ENCODE results near the gene MPL. TPM values are rescaled to one million over a fixed set of nuclear protein-coding genes. Genes with fewer than 3 reads are reported as not detected.
A peak's percentile ranks its signal among the peaks of the same experiment; 100 is the strongest.

MPL gene
- total RNA-seq, 1 donor from 2014 or later = not detected

DNA sequence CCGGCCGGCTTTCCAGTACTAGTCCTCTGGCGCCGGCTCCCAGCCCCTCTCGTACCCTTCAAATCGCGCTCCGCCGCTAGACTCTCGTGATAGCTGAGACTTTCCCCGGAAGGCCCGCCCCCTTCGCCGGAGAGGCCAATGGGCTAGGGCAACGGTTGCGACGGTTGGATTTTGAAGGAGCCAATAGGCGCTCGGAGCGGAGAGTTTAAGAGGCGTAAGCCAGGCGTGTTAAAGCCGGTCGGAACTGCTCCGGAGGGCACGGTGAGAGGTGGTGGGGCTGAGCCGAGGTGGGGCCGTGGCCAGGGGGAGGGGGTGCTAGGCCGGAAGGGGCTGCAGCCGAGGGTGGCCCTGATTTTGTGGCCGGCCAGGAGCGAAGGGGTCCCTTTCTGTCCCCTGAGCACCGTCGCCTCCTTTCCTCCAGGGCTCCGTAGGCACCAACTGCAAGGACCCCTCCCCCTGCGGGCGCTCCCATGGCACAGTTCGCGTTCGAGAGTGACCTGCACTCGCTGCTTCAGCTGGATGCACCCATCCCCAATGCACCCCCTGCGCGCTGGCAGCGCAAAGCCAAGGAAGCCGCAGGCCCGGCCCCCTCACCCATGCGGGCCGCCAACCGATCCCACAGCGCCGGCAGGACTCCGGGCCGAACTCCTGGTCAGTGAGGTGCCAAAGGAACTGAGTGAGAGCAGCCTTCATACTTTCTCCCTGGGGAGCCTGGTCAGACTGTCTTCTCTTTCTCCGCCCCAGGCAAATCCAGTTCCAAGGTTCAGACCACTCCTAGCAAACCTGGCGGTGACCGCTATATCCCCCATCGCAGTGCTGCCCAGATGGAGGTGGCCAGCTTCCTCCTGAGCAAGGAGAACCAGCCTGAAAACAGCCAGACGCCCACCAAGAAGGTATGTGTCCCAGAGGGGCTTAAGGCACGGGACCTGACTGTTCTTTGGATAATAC lies 21.4 kb downstream of the MPL start, which contains the start of gene CDC20:
TSS of gene CDC20 (plus strand) at position 236 of the 948 bp plus-strand sequence. CDS start at position 471, 235 bp downstream.
- TF ChIP-seq, protein P1, sequence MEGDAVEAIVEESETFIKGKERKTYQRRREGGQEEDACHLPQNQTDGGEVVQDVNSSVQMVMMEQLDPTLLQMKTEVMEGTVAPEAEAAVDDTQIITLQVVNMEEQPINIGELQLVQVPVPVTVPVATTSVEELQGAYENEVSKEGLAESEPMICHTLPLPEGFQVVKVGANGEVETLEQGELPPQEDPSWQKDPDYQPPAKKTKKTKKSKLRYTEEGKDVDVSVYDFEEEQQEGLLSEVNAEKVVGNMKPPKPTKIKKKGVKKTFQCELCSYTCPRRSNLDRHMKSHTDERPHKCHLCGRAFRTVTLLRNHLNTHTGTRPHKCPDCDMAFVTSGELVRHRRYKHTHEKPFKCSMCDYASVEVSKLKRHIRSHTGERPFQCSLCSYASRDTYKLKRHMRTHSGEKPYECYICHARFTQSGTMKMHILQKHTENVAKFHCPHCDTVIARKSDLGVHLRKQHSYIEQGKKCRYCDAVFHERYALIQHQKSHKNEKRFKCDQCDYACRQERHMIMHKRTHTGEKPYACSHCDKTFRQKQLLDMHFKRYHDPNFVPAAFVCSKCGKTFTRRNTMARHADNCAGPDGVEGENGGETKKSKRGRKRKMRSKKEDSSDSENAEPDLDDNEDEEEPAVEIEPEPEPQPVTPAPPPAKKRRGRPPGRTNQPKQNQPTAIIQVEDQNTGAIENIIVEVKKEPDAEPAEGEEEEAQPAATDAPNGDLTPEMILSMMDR (IDR thresholded peaks at IDR 0.05) = no peak
- H3K4me1 ChIP-seq = peaks cover 6 to 7% of the 10 kb centered on the region in 2 donors
- H3K27ac ChIP-seq = peak within 1 kb of the TSS; percentile 84 to 86
- H3K27me3 ChIP-seq = no peaks in the 10 kb centered on the region
- peak within 1 kb of the TSS; percentile 63 to 67 for H3K4me3 ChIP-seq
- peaks cover 21 to 27% of the 10 kb centered on the region in 2 donors for H3K36me3 ChIP-seq
- no peaks in the 10 kb centered on the region for H3K9me3 ChIP-seq
- intact Hi-C loops (cut with DNase I) = loop anchor here (1.0 to 10.0 kb wide), 8 partner anchors 9 to 677 kb away; partner anchors contain the start of genes ELOVL1, HYI, MED8 and PTPRF
- peak; percentile 96 to 100 for DNase-seq (ENCODE audit: low spot score in 2 of 2)

DNA sequence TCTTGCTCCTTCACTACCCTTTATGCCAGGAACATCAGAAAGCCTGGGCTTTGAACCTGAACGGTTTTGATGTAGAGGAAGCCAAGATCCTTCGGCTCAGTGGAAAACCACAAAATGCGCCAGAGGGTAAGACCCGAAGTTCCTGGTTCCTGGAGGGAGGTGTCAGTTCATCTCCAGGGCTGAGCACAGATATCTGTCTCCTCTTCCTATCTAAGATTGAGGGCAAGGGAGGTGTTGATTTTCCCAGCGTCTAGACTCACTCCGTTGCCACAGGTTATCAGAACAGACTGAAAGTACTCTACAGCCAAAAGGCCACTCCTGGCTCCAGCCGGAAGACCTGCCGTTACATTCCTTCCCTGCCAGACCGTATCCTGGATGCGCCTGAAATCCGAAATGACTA lies 22.1 kb downstream of the MPL start:
- intact Hi-C loops (cut with DNase I) = loop anchor here (5.0 to 10.0 kb wide), 5 partner anchors 93 to 677 kb away; partner anchors contain the start of genes HYI, PTPRF, YBX1 and ZNF691

DNA sequence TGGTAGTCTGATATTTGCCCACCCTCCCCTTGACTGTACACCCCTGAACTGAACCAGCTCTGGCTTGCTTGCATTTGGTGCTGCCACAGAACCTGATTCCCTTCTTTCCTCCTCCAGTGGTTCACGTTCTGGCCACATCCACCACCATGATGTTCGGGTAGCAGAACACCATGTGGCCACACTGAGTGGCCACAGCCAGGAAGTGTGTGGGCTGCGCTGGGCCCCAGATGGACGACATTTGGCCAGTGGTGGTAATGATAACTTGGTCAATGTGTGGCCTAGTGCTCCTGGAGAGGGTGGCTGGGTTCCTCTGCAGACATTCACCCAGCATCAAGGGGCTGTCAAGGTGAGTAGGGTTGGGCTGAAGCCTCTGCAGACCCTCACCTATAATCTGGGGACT lies 23.0 kb downstream of the MPL start:
- H3K27ac ChIP-seq = no peak overlapping the region
- peaks cover 34 to 40% of the 10 kb centered on the region in 2 donors for H3K36me3 ChIP-seq
- peaks cover 6 to 7% of the 10 kb centered on the region in 2 donors for H3K4me1 ChIP-seq
- H3K9me3 ChIP-seq = no peaks in the 10 kb centered on the region
- TF ChIP-seq, protein P1 (IDR thresholded peaks at IDR 0.05) = no peak
- no peak for DNase-seq (ENCODE audit: low spot score in 2 of 2)
- no peak overlapping the region for H3K4me3 ChIP-seq
- no peaks in the 10 kb centered on the region for H3K27me3 ChIP-seq
- intact Hi-C loops (cut with DNase I) = no loop called here

More for the DNA sequence above, 22.1 kb downstream of the MPL start:
- H3K27ac ChIP-seq = no peak overlapping the region
- TF ChIP-seq, protein P1 (IDR thresholded peaks at IDR 0.05) = no peak
- H3K4me3 ChIP-seq = no peak overlapping the region
- H3K27me3 ChIP-seq = no peaks in the 10 kb centered on the region
- peaks cover 26 to 33% of the 10 kb centered on the region in 2 donors for H3K36me3 ChIP-seq
- H3K9me3 ChIP-seq = no peaks in the 10 kb centered on the region
- peaks cover 6 to 7% of the 10 kb centered on the region in 2 donors for H3K4me1 ChIP-seq
- DNase-seq (ENCODE audit: low spot score in 2 of 2) = no peak

DNA sequence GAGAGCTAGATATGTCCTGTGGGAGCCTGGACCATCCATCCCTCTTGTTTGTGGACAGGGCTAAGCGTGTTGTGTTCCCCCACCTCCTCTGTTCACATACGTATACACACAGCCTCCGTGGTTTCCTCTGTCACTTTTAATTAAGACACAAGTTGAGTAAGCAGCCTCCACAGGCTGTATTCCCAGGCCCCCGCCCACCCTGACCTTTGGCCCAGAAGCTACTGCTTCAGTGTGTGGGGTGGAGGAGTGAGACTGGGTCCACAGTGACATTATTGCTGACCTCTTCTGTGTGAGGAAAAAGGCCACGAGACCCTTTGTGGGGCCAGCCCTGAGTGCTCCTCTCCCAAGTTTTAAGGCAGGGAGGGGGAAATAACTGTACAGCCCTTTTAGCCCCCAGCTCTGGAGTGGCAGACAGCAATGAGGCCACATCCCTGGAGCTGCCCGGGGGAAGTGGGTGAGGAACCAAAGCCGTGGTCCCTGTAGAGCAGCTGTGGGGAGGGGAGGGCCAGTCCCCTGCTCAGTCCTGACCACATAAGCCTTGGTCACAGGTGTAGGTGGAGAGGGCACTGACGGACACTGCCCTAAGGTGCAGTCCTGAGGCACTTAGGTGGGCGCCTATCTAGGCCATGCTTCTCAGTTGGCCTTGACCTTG lies 25.8 kb downstream of the MPL start:
- TF ChIP-seq, protein P1 (IDR thresholded peaks at IDR 0.05) = no peak
- DNase-seq (ENCODE audit: low spot score in 2 of 2) = no peak
- Histone ChIP-seq H3K27ac (no peak overlapping the region), H3K27me3 (no peaks in the 10 kb centered on the region), H3K4me1 (peaks cover 11 to 18% of the 10 kb centered on the region in 2 donors), H3K36me3 (peaks cover 34 to 40% of the 10 kb centered on the region in 2 donors), H3K4me3 (no peak overlapping the region), H3K9me3 (no peaks in the 10 kb centered on the region)
- intact Hi-C loops (cut with DNase I) = no loop called here

DNA sequence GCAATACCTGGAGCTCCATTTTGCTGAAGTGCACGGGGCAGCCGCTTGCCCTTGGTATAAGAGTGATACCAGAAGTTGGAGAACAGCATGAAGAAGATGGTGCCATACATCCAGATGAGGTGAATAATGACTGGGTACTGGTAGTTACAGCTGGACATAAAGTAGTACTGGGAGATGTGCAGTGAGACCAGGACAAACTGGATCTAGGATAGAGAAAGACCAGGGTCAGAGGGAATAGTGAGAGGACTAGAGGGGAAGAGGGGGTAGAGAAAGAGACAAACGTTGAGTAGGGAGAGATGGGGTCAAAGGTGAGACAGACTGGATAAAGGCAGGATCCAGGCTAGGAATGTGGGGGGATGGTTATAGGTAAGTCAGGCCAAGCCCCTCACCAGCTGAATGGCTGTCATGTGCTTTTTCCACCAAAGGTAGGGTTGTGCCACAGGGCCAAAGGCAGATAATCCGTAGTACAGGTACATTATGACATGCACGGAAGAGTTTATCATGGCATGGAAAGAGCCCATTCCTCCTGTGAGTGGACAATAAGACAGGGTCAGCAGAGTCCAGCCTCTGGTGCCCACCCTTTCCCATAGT lies 26.4 kb downstream of the MPL start:
- TF ChIP-seq, protein P1 (IDR thresholded peaks at IDR 0.05) = no peak
- intact Hi-C loops (cut with DNase I) = no loop called here
- Histone ChIP-seq H3K9me3 (no peaks in the 10 kb centered on the region), H3K36me3 (peaks cover 34 to 40% of the 10 kb centered on the region in 2 donors), H3K4me3 (no peak overlapping the region), H3K4me1 (peaks cover 15 to 22% of the 10 kb centered on the region in 2 donors), H3K27ac (no peak overlapping the region), H3K27me3 (no peaks in the 10 kb centered on the region)
- DNase-seq (ENCODE audit: low spot score in 2 of 2) = no peak
